Cardiac muscle cell (in vitro differentiated cells and primary cell): ENCODE data around the gene VASH1. TPM values are rescaled to one million over a fixed set of nuclear protein-coding genes. Genes with fewer than 3 reads are reported as not detected.
"Not testable (repeated sequence)": the region's sequence is repeated elsewhere in the genome, so short reads cannot be mapped to it uniquely, and the experiment has no call there.

Source experiments
- DNase-seq, 2 donors: peaks; one replicate each; pipeline versions ENCODE4 v3.0.0 to v3.0.0-alpha.2; 2010 to 2017; ENCODE audit warnings: low read depth in 1 of 2, low spot score in 1 of 2
- H3K27ac ChIP-seq: fragments of 200-600 bp; sonication (generic); 2 replicates; pipeline ENCODE4 v1.5.1; 2016
- H3K27me3 ChIP-seq: fragments of 200-600 bp; sonication (generic); 2 replicates; pipeline ENCODE4 v1.6.0; 2016; ENCODE audit warnings: control low read depth
- H3K36me3 ChIP-seq: fragments of 200-600 bp; sonication (generic); 2 replicates; pipeline ENCODE4 v1.5.1; 2016; ENCODE audit warnings: control low read depth
- H3K4me1 ChIP-seq: fragments of 200-600 bp; sonication (generic); 2 replicates; pipeline ENCODE4 v1.8.1; 2017; ENCODE audit warnings: low read depth, mild to moderate bottlenecking, mixed run types
- H3K4me3 ChIP-seq: fragments of 200-600 bp; sonication (generic); 2 replicates; pipeline ENCODE4 v1.5.1; 2016; ENCODE audit warnings: mild to moderate bottlenecking
- H3K9me3 ChIP-seq: fragments of 200-600 bp; sonication (generic); 2 replicates; pipeline ENCODE4 v1.5.1; 2017; ENCODE audit warnings: low read depth, mild to moderate bottlenecking, control low read depth
- polyA plus RNA-seq: library from polyadenylated mRNA; unstranded; fragments of >200 nt; fragmentation: Nextera tagmentation; extraction: Ambion mirVana; gene quantifications from 2 replicates; pipeline ENCODE4 v1.2.1, GENCODE V29; 2016
- total RNA-seq: library from RNA; depleted of rRNA; stranded (reverse); fragments of >200 nt; gene quantifications from 2 replicates; pipeline ENCODE4 v1.2.3, GENCODE V29; 2016
- TF ChIP-seq, protein P1 (sequence below): IDR thresholded peaks from 2 replicates; pipeline ENCODE4 v1.5.1; 2012; ENCODE audit warnings: low read depth, mild to moderate bottlenecking, low read length

VASH1 gene
- total and polyA plus RNA-seq, 2 experiments from 2014 or later: 22.1 to 41.0 TPM

DNA sequence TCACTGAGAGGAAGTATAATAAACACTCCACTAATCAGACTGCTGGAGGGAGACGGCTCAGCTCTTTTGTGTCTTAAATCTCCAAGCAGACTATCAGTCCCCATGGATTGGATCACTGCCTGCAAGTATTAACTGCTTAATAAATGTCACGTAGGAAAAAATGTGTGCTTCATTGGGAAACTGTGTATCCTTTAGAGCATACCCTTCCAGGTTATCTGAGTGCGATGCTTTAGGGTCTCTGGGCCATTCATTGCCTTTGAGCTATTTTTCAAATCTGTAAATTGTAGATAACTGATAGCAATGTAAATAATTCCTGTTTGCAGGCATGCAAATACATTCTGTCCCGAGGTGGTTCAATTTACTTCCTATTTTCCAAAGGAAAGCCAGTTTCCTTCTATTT lies 45.0 kb upstream of the VASH1 start:
- Histone ChIP-seq H3K4me1 (no peaks in the 10 kb centered on the region), H3K27ac (no peak overlapping the region), H3K36me3 (no peaks in the 10 kb centered on the region), H3K4me3 (no peak overlapping the region), H3K9me3 (no peaks in the 10 kb centered on the region), H3K27me3 (no peaks in the 10 kb centered on the region)
- DNase-seq: no peak
- TF ChIP-seq, protein P1, sequence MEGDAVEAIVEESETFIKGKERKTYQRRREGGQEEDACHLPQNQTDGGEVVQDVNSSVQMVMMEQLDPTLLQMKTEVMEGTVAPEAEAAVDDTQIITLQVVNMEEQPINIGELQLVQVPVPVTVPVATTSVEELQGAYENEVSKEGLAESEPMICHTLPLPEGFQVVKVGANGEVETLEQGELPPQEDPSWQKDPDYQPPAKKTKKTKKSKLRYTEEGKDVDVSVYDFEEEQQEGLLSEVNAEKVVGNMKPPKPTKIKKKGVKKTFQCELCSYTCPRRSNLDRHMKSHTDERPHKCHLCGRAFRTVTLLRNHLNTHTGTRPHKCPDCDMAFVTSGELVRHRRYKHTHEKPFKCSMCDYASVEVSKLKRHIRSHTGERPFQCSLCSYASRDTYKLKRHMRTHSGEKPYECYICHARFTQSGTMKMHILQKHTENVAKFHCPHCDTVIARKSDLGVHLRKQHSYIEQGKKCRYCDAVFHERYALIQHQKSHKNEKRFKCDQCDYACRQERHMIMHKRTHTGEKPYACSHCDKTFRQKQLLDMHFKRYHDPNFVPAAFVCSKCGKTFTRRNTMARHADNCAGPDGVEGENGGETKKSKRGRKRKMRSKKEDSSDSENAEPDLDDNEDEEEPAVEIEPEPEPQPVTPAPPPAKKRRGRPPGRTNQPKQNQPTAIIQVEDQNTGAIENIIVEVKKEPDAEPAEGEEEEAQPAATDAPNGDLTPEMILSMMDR: no peak

DNA sequence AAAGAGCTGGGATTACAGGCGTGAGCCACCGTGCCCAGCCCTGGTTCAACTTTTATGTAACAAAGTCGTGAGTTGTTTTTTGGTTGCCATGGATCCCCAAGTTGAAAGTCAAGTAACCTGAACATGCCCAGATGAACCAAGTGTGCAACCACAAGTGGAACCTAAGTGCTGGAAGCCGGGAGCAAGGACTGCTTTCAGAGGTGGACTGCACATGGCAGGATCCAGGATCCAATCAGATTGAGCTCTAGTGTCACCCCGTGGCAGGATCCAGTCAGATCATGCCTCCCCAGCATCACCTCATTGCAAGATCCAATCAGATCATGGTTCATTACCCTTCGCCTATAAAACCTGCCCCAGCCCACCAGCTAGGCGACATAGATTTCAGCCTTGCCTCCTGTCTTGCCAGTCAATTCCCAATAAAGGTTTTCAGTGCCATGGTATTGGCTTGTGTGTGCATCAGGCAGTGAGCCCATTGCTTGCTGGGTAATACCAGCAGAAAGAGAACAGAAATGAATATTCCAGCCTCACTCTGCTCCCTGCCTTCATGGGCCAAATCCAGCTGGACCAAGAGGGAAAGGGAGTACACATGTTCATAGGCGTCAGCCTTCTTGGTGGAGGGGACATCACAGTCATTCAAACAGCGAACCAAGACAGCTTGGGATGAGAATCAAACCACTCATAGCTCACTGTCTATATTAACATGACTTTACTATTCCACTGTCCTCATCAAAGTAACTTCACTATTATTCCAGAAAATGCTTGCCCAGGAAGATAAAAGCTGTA lies 43.6 kb upstream of the VASH1 start:
- DNase-seq: no peak
- H3K27ac ChIP-seq: no peak overlapping the region

DNA sequence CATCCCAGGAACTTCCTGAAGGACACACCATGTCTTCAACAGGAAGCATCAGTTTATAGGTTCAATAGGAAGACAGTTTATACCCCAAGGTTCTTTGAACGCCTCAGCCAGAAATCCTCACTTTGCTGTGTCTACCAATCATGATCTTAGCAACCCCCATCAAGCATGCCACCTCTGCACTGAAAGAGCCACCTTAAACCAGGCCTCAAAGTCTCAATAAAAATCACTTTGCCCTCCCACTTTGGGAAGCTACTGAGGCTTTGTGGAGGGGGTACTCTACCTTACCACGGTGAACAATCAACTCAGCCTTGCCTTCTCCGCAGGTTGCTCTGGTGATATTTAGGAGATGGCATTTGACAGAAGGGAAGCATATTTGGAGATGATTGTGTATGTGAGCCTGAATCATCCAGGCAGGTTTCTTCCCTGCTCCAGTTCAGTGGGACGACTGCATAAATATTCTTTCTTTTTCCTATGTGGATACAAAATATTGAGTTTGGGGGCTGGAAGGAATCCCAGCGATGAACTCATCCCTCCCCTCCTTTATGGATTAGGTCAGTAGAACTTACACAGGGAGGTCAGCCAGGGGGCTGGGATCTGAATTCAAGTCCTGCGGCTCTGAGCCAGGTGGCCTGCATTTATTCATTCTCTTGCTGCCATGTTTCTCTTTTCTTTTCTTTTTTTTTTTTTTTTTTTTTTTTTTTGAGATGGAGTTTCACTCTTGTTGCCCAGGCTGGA lies 42.8 kb upstream of the VASH1 start:
- no peaks in the 10 kb centered on the region for H3K4me1 ChIP-seq
- no peaks in the 10 kb centered on the region for H3K9me3 ChIP-seq
- H3K4me3 ChIP-seq: no peak overlapping the region
- no peaks in the 10 kb centered on the region for H3K36me3 ChIP-seq
- TF ChIP-seq, protein P1: no peak
- no peak overlapping the region for H3K27ac ChIP-seq
- no peak for DNase-seq
- H3K27me3 ChIP-seq: no peaks in the 10 kb centered on the region

More for the DNA sequence above, 43.6 kb upstream of the VASH1 start:
- no peaks in the 10 kb centered on the region for H3K4me1 ChIP-seq
- no peak overlapping the region for H3K4me3 ChIP-seq
- TF ChIP-seq, protein P1: no peak
- H3K27me3 ChIP-seq: no peaks in the 10 kb centered on the region
- no peaks in the 10 kb centered on the region for H3K9me3 ChIP-seq
- no peaks in the 10 kb centered on the region for H3K36me3 ChIP-seq

DNA sequence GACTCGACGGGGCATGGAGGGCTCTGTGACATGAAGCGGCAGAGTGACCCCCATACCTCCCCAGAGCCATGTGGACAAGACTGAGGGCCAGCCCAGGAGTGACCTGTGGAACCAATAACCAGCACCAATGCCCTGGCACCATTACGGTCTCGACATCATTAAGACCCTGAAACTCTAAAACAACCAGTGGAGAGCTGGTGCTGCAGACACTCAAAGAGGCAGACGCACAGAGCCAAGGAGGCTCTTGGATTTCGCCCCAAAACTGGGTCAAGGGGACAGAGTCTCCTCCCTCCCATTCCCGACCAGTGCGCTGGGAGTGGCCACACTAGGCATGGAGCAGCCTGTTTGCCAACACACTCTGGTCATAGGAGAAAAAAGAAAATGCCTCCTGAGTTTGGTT lies 41.6 kb upstream of the VASH1 start:
- Histone ChIP-seq H3K27ac (no peak overlapping the region), H3K4me1 (no peaks in the 10 kb centered on the region), H3K9me3 (no peaks in the 10 kb centered on the region), H3K27me3 (no peaks in the 10 kb centered on the region), H3K36me3 (no peaks in the 10 kb centered on the region), H3K4me3 (no peak overlapping the region)
- TF ChIP-seq, protein P1: no peak
- no peak for DNase-seq

DNA sequence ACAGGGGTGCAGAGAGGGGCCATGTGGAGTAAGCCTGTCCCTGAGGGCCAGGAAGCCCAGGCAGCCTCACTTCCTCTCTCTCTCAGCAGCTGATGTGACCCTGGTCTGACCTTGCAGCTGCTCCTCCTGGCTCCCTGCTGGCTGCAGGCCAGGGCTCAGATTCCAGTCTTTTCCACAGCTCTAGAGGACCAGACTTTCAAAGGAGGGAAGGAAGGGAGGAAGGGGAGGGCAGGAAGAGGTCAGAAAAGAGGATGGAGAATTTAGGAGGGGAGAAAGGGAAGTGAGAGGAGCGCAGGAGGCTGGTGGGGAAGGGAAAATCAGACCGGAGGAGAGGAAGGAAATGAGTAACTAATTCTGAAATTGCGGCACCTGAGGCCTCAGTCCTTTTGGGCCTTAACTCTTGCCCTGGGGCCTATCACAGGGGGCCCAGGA lies 40.9 kb upstream of the VASH1 start:
- Histone ChIP-seq H3K9me3 (no peaks in the 10 kb centered on the region), H3K27me3 (no peaks in the 10 kb centered on the region), H3K4me3 (no peak overlapping the region), H3K36me3 (no peaks in the 10 kb centered on the region), H3K27ac (peak overlapping the region; percentile 22), H3K4me1 (no peaks in the 10 kb centered on the region)
- DNase-seq: peak; percentile 81 to 85
- TF ChIP-seq, protein P1: no peak

DNA sequence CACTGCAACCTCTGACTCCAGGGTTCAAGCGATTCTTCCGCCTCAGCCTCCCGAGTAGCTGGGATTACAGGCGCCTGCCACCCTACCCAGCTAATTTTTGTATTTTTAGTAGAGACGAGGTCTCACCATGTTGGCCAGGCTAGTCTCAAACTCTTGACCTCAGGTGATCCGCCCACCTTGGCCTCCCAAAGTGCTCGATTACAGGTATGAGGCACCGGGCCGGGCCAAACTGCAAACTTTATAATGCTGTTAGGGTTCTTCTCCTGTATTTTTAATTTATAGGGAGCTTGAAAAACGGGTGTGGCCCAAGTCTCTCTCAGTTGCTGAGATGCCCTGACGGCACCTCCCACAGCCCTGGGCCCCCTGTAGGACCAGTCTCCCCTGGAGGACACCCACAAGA lies 39.8 kb upstream of the VASH1 start:
- not testable (repeated sequence) for DNase-seq, H3K27ac ChIP-seq, H3K4me3 ChIP-seq, H3K36me3 ChIP-seq, H3K9me3 ChIP-seq, H3K27me3 ChIP-seq, H3K4me1 ChIP-seq
